Calu3 (cell line): Measurements from ENCODE around the gene SHISA9. TPM values are rescaled to one million over a fixed set of nuclear protein-coding genes. Genes with fewer than 3 reads are reported as not detected.

Experiments
- BruUV-seq: library from RNA; stranded (reverse); fragments of 400-500 nt; replicated peaks from 2 replicates; lab custom pipeline; 2021; lab: Mats Ljungman, UMichigan
- CTCF ChIA-PET: fragments of 300-600 bp; sonication (Branson Sonifier 250); formaldehyde crosslinking; loops from one replicate; lab custom pipeline; 2022; ENCODE audit warnings: antibody characterized with exemption; lab: Charles Lee
- DNase-seq: peaks from one replicate; pipeline ENCODE4 v3.0.0; 2022
- H3K27ac Mint-ChIP-seq: one replicate; pipeline ENCODE4 v1.8.0; 2022; ENCODE audit warnings: mixed read lengths; ENCODE audit not compliant: unreplicated experiment
- H3K27me3 Mint-ChIP-seq: one replicate; pipeline ENCODE4 v1.8.0; 2022; ENCODE audit warnings: mixed read lengths; ENCODE audit not compliant: unreplicated experiment
- H3K36me3 Mint-ChIP-seq: one replicate; pipeline ENCODE4 v1.8.0; 2022; ENCODE audit warnings: mild to moderate bottlenecking, moderate library complexity, mixed read lengths; ENCODE audit not compliant: insufficient read depth, unreplicated experiment
- H3K4me1 Mint-ChIP-seq: one replicate; pipeline ENCODE4 v1.8.0; 2022; ENCODE audit warnings: mild to moderate bottlenecking, low read depth, mixed read lengths; ENCODE audit not compliant: unreplicated experiment
- H3K4me3 Mint-ChIP-seq: one replicate; pipeline ENCODE4 v1.8.0; 2022; ENCODE audit warnings: mild to moderate bottlenecking, low read depth, moderate library complexity, mixed read lengths; ENCODE audit not compliant: unreplicated experiment
- H3K9me3 Mint-ChIP-seq: one replicate; pipeline ENCODE4 v1.8.0; 2022; ENCODE audit warnings: low read depth, mixed read lengths; ENCODE audit not compliant: unreplicated experiment
- CTCF ChIP-seq: fragments of 200-600 bp; IDR thresholded peaks from one replicate; pipeline ENCODE4 v1.8.0; 2022; ENCODE audit warnings: antibody characterized with exemption; ENCODE audit not compliant: unreplicated experiment
- intact Hi-C: fragments of 100-400 bp; cut with micrococcal nuclease; formaldehyde crosslinking; loops from one replicate; pipeline ENCODE4 v1.10.0; 2022; ENCODE audit not compliant: unreplicated experiment
- total RNA-seq: library from RNA; stranded (reverse); gene quantifications from 2 replicates; pipeline ENCODE4 v1.2.3, GENCODE V29; 2022

Gene SHISA9
- total RNA-seq, 1 experiment from 2014 or later, result not detected

DNA sequence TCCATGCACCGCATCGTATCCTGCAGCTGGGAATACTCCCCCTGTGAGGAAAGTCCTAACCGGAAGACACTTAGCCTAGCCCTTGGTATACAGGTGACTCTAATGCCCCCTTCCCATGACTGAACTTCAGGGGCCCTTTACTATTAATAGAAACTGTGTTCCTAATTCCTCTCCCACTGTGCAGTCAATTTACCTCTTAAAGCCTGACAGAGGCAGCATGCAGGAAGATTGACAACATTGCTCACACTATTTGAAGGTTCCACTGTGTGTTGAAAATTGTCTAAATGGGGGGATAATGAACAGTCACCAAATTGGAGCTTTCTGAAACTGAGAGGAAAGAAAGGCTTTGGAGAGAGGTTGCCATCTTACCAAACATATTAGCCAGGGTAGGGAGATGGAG is 222.6 kb downstream of the SHISA9 start:
- no peak overlapping the region for H3K4me3 Mint-ChIP-seq
- peaks cover 4% of the 10 kb centered on the region for H3K9me3 Mint-ChIP-seq
- H3K27ac Mint-ChIP-seq, result no peak overlapping the region
- H3K27me3 Mint-ChIP-seq, result no peaks in the 10 kb centered on the region
- no TSS peak for BruUV-seq
- TF ChIP-seq CTCF, result no peak
- no peak for DNase-seq
- CTCF ChIA-PET, result no interaction called here
- no peaks in the 10 kb centered on the region for H3K36me3 Mint-ChIP-seq
- H3K4me1 Mint-ChIP-seq, result no peaks in the 10 kb centered on the region
- intact Hi-C loops, result no loop called here

GRCh38 chr16:13127144-13127543 is 225.7 kb downstream of the SHISA9 start:
- no peaks in the 10 kb centered on the region for H3K4me1 Mint-ChIP-seq
- no peaks in the 10 kb centered on the region for H3K36me3 Mint-ChIP-seq
- no peak for DNase-seq
- intact Hi-C loops, result no loop called here
- peaks cover 2% of the 10 kb centered on the region for H3K9me3 Mint-ChIP-seq
- BruUV-seq, result no TSS peak
- TF ChIP-seq CTCF, result no peak
- no peak overlapping the region for H3K4me3 Mint-ChIP-seq
- H3K27ac Mint-ChIP-seq, result no peak overlapping the region
- H3K27me3 Mint-ChIP-seq, result no peaks in the 10 kb centered on the region
- CTCF ChIA-PET, result no interaction called here

DNA sequence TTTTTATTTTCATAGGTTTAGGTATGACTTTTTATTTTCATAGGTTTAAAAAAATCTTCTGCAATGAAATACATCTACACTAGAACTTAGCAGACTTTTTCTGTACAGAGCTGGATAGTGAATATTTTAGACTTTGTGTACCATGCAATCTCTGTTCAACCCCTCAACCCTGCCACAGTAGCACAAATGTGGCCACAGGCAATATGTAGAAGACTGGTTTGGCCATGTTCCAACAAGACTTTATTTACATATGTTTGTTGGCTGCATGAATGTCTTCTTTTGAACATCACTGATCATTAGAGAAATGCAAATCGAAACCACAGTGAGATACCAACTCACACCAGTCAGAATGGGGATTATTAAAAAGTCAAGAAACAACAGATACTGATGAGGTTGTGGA is 229.2 kb downstream of the SHISA9 start:
- no peaks in the 10 kb centered on the region for H3K27me3 Mint-ChIP-seq
- intact Hi-C loops, result no loop called here
- no peak overlapping the region for H3K27ac Mint-ChIP-seq
- no peak for TF ChIP-seq CTCF
- CTCF ChIA-PET, result no interaction called here
- H3K4me3 Mint-ChIP-seq, result no peak overlapping the region
- DNase-seq, result no peak
- BruUV-seq, result no TSS peak
- H3K9me3 Mint-ChIP-seq, result peaks cover 4% of the 10 kb centered on the region
- no peaks in the 10 kb centered on the region for H3K4me1 Mint-ChIP-seq
- H3K36me3 Mint-ChIP-seq, result no peaks in the 10 kb centered on the region

GRCh38 chr16:13134836-13135235 is 233.4 kb downstream of the SHISA9 start:
- Mint-ChIP-seq H3K9me3 (peaks cover 6% of the 10 kb centered on the region), H3K27ac (no peak overlapping the region), H3K27me3 (no peaks in the 10 kb centered on the region), H3K4me3 (no peak overlapping the region), H3K36me3 (no peaks in the 10 kb centered on the region), H3K4me1 (no peaks in the 10 kb centered on the region)
- CTCF ChIA-PET, result no interaction called here
- intact Hi-C loops, result no loop called here
- TF ChIP-seq CTCF, result no peak
- no peak for DNase-seq
- BruUV-seq, result no TSS peak
